Measurements from ENCODE around the gene COL5A1.

The COL5A1 gene

GRCh38 chr9:134716067-134716466, 74.5 kb downstream of the COL5A1 start:
- Histone ChIP-seq H3K9ac (ENCODE audit: low read depth, low read length) (no peak overlapping the region), H3K36me3 (ENCODE audit: insufficient read depth, low read length) (no peaks in the 10 kb centered on the region), H2AFZ (ENCODE audit: low read depth, low read length) (no peak overlapping the region), H3K4me2 (ENCODE audit: insufficient read depth, low read length) (no peak overlapping the region), H3K79me2 (ENCODE audit: insufficient read depth, low read length) (no peaks in the 10 kb centered on the region), H3K27ac (ENCODE audit: low read length) (no peak overlapping the region), H3K4me1 (ENCODE audit: insufficient read depth, low read length) (no peaks in the 10 kb centered on the region), H3K9me3 (ENCODE audit: insufficient read depth, low read length, severe bottlenecking) (no peaks in the 10 kb centered on the region), H3K27me3 (ENCODE audit: insufficient read depth, low read length, poor library complexity) (no peaks in the 10 kb centered on the region), H4K20me1 (ENCODE audit: insufficient read depth, low read length) (no peaks in the 10 kb centered on the region), H3K4me3 (ENCODE audit: low read depth in 1 of 2, low read length in 2 of 2) (no peak overlapping the region)
- ATAC-seq (ENCODE audit: insufficient read depth, low read depth) (no peak), DNase-seq (no peak)
- TF ChIP-seq EZH2 (IDR thresholded peaks at IDR 0.05; ENCODE audit: borderline replicate concordance, low read depth, low read length, severe bottlenecking) (no peak), CTCF (IDR thresholded peaks at IDR 0.05; ENCODE audit: borderline replicate concordance, extremely low read depth, low read length, poor library complexity, severe bottlenecking) (no peak)

GRCh38 chr9:134717056-134717455, 75.5 kb downstream of the COL5A1 start:
- Histone ChIP-seq H3K27ac (ENCODE audit: low read length) (no peak overlapping the region), H3K4me1 (ENCODE audit: insufficient read depth, low read length) (no peaks in the 10 kb centered on the region), H3K27me3 (ENCODE audit: insufficient read depth, low read length, poor library complexity) (no peaks in the 10 kb centered on the region), H2AFZ (ENCODE audit: low read depth, low read length) (no peak overlapping the region), H3K9ac (ENCODE audit: low read depth, low read length) (no peak overlapping the region), H3K79me2 (ENCODE audit: insufficient read depth, low read length) (no peaks in the 10 kb centered on the region), H3K4me2 (ENCODE audit: insufficient read depth, low read length) (no peak overlapping the region), H3K4me3 (ENCODE audit: low read depth in 1 of 2, low read length in 2 of 2) (no peak overlapping the region), H3K36me3 (ENCODE audit: insufficient read depth, low read length) (no peaks in the 10 kb centered on the region), H4K20me1 (ENCODE audit: insufficient read depth, low read length) (no peaks in the 10 kb centered on the region; the same call in 1 of the 2 replicates), H3K9me3 (ENCODE audit: insufficient read depth, low read length, severe bottlenecking) (no peaks in the 10 kb centered on the region)
- TF ChIP-seq EZH2 (IDR thresholded peaks at IDR 0.05; ENCODE audit: borderline replicate concordance, low read depth, low read length, severe bottlenecking) = no peak
- TF ChIP-seq CTCF (IDR thresholded peaks at IDR 0.05; ENCODE audit: borderline replicate concordance, extremely low read depth, low read length, poor library complexity, severe bottlenecking) = no peak
- DNase-seq (no peak), ATAC-seq (ENCODE audit: insufficient read depth, low read depth) (no peak)

GRCh38 chr9:134717924-134718645, 76.5 kb downstream of the COL5A1 start:
- DNase-seq (no peak), ATAC-seq (ENCODE audit: insufficient read depth, low read depth) (no peak)
- no peak overlapping the region for H3K27ac ChIP-seq (ENCODE audit: low read length)
- no peak overlapping the region for H3K4me3 ChIP-seq (ENCODE audit: low read depth in 1 of 2, low read length in 2 of 2)
- no peak overlapping the region for H3K9ac ChIP-seq (ENCODE audit: low read depth, low read length)
- no peaks in the 10 kb centered on the region; the same call in 1 of the 2 replicates for H4K20me1 ChIP-seq (ENCODE audit: insufficient read depth, low read length)
- TF ChIP-seq EZH2 (IDR thresholded peaks at IDR 0.05; ENCODE audit: borderline replicate concordance, low read depth, low read length, severe bottlenecking) (no peak), CTCF (IDR thresholded peaks at IDR 0.05; ENCODE audit: borderline replicate concordance, extremely low read depth, low read length, poor library complexity, severe bottlenecking) (no peak)
- no peaks in the 10 kb centered on the region for H3K36me3 ChIP-seq (ENCODE audit: insufficient read depth, low read length)
- no peaks in the 10 kb centered on the region for H3K9me3 ChIP-seq (ENCODE audit: insufficient read depth, low read length, severe bottlenecking)
- H3K4me2 ChIP-seq (ENCODE audit: insufficient read depth, low read length) = no peak overlapping the region
- H3K4me1 ChIP-seq (ENCODE audit: insufficient read depth, low read length) = no peaks in the 10 kb centered on the region
- H3K79me2 ChIP-seq (ENCODE audit: insufficient read depth, low read length) = no peaks in the 10 kb centered on the region
- no peak overlapping the region for H2AFZ ChIP-seq (ENCODE audit: low read depth, low read length)
- H3K27me3 ChIP-seq (ENCODE audit: insufficient read depth, low read length, poor library complexity) = no peaks in the 10 kb centered on the region

All from DND-41 (cell line).